Upper lobe of left lung (tissue), 6 donors: Measurements from ENCODE around the gene KLK3. TPM values are rescaled to one million over a fixed set of nuclear protein-coding genes. Genes with fewer than 3 reads are reported as not detected.

Experiments used
- ATAC-seq, 2 donors: fragments of 200-7000 bp; cut with Tn5 transposase; one replicate each; pipeline ENCODE4 v1.9.1; 2022; ENCODE audit warnings: mild to moderate bottlenecking in 2 of 2, moderate library complexity in 2 of 2; ENCODE audit not compliant: low FRiP score in 2 of 2
- DNase-seq, 2 donors: peaks; one replicate each; pipeline ENCODE4 v3.0.0-alpha.2; 2019 to 2020
- H3K27ac ChIP-seq, 4 donors: fragments of 200-600 bp; sonication (generic); one replicate each; pipeline ENCODE4 v1.5.1; 2016 to 2019
- H3K27me3 ChIP-seq, 4 donors: fragments of 200-600 bp; sonication (generic); one replicate each; pipeline ENCODE4 v1.5.1; 2017 to 2019
- H3K36me3 ChIP-seq, 4 donors: fragments of 200-600 bp; sonication (generic); one replicate each; pipeline ENCODE4 v1.5.1; 2016 to 2019
- H3K4me1 ChIP-seq, 4 donors: fragments of 200-600 bp; sonication (generic); one replicate each; pipeline ENCODE4 v1.5.1; 2018 to 2019
- H3K4me3 ChIP-seq, 4 donors: fragments of 200-600 bp; sonication (generic); one replicate each; pipeline ENCODE4 v1.5.1; 2017 to 2019; ENCODE audit warnings: mild to moderate bottlenecking in 2 of 4, moderate library complexity in 1 of 4
- H3K9me3 ChIP-seq, 4 donors: fragments of 200-600 bp; sonication (generic); one replicate each; pipeline ENCODE4 v1.5.1; 2018 to 2019
- EP300 ChIP-seq, 4 donors: sonication (generic); formaldehyde crosslinking; IDR thresholded peaks; one replicate each; pipeline ENCODE4 v1.5.1; 2017; ENCODE audit warnings: antibody characterized with exemption in 4 of 4, control low read depth in 2 of 4
- POLR2A ChIP-seq, 4 donors: fragments of 450-650 bp; IDR thresholded peaks; one replicate each; pipeline ENCODE4 v1.5.1; 2016 to 2017; ENCODE audit warnings: antibody characterized with exemption in 4 of 4, mild to moderate bottlenecking in 2 of 4
- POLR2AphosphoS5 ChIP-seq, 2 donors: sonication (generic); formaldehyde crosslinking; IDR thresholded peaks; one replicate each; pipeline ENCODE4 v1.5.1; 2017; ENCODE audit warnings: antibody characterized with exemption in 2 of 2
- WGBS, 2 donors: methylation state at CpG; one replicate each; pipeline ENCODE4 v1.1.5; 2017 to 2018; 5-methylcytosine and 5-hydroxymethylcytosine counted together
- total RNA-seq, 6 donors: library from RNA; depleted of rRNA in 4 of 6; stranded (reverse); fragments of >200 nt in 4 of 6; gene quantifications; one replicate each; pipeline versions ENCODE4 v1.1.0 to v1.2.1, GENCODE V29; 2016 to 2021
- TF ChIP-seq, protein P1 (sequence below), 6 experiments: fragments of 450-650 bp in 4 of 6; fragments of 200-600 bp in 2 of 6; sonication (generic) in 2 of 6; IDR thresholded peaks; one replicate each; pipeline ENCODE4 v1.5.1; 2016 to 2019; ENCODE audit warnings: antibody characterized with exemption in 6 of 6
- donor health status: DM: no; HTN: no; CAD: no; lungs with moderate emphysema.
- donor health status: DM: no; HTN: yes; CAD: no; lungs with severe emphysema.

Gene KLK3
- total RNA-seq, 6 donors from 2014 or later, result 0.33 TPM; not detected in 5

DNA sequence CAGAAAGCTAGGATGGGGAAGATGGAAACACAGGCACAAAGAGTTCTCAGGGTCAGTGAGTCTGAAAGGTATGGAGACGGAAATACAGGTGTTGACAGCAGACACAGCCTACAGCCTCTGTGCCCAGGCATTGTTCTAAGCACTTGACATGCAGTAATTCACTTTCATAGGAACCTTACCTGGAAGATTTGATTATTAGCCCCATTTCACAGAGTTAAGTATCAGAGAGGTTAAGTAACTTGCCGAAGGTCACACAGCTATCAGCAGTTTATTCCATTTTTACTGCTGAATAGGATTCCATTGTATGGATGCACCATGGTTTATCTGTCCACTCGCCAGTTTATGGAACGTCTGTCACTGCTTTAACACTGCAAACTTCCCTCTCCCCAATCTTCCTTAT is 43.3 kb downstream of the KLK3 start:
- H3K9me3 ChIP-seq, result no peaks in the 10 kb centered on the region
- 75 to 88% methylated on average over 4 of the region's 4 CpGs for WGBS, 2 donors
- H3K36me3 ChIP-seq, result no peaks in the 10 kb centered on the region
- ATAC-seq (no peak), DNase-seq (no peak)
- no peak overlapping the region for H3K4me3 ChIP-seq
- H3K4me1 ChIP-seq, result no peaks in the 10 kb centered on the region
- no peak overlapping the region for H3K27ac ChIP-seq
- no peak for TF ChIP-seq POLR2AphosphoS5 (IDR thresholded peaks at IDR 0.05)
- TF ChIP-seq, protein P1, sequence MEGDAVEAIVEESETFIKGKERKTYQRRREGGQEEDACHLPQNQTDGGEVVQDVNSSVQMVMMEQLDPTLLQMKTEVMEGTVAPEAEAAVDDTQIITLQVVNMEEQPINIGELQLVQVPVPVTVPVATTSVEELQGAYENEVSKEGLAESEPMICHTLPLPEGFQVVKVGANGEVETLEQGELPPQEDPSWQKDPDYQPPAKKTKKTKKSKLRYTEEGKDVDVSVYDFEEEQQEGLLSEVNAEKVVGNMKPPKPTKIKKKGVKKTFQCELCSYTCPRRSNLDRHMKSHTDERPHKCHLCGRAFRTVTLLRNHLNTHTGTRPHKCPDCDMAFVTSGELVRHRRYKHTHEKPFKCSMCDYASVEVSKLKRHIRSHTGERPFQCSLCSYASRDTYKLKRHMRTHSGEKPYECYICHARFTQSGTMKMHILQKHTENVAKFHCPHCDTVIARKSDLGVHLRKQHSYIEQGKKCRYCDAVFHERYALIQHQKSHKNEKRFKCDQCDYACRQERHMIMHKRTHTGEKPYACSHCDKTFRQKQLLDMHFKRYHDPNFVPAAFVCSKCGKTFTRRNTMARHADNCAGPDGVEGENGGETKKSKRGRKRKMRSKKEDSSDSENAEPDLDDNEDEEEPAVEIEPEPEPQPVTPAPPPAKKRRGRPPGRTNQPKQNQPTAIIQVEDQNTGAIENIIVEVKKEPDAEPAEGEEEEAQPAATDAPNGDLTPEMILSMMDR (IDR thresholded peaks at IDR 0.05), result no peak
- TF ChIP-seq POLR2A (IDR thresholded peaks at IDR 0.05), result no peak
- no peak for TF ChIP-seq EP300 (IDR thresholded peaks at IDR 0.05)
- H3K27me3 ChIP-seq, result no peaks in the 10 kb centered on the region

GRCh38 chr19:50899569-50899968 is 44.9 kb downstream of the KLK3 start:
- no peak overlapping the region for H3K27ac ChIP-seq
- H3K36me3 ChIP-seq, result no peaks in the 10 kb centered on the region
- H3K9me3 ChIP-seq, result no peaks in the 10 kb centered on the region
- TF ChIP-seq POLR2AphosphoS5 (IDR thresholded peaks at IDR 0.05) (no peak), POLR2A (IDR thresholded peaks at IDR 0.05) (no peak), EP300 (IDR thresholded peaks at IDR 0.05) (no peak)
- TF ChIP-seq, protein P1 (IDR thresholded peaks at IDR 0.05), result no peak
- ATAC-seq (no peak), DNase-seq (no peak)
- H3K27me3 ChIP-seq, result no peaks in the 10 kb centered on the region
- no peaks in the 10 kb centered on the region for H3K4me1 ChIP-seq
- WGBS, 2 donors, result 67 to 79% methylated on average over 3 of the region's 3 CpGs
- no peak overlapping the region for H3K4me3 ChIP-seq

GRCh38 chr19:50902640-50903039 is 47.9 kb downstream of the KLK3 start:
- Histone ChIP-seq H3K27ac (no peak overlapping the region), H3K36me3 (no peaks in the 10 kb centered on the region), H3K4me3 (no peak overlapping the region), H3K4me1 (no peaks in the 10 kb centered on the region), H3K27me3 (no peaks in the 10 kb centered on the region), H3K9me3 (no peaks in the 10 kb centered on the region)
- ATAC-seq (no peak), DNase-seq (no peak)
- TF ChIP-seq EP300 (IDR thresholded peaks at IDR 0.05) (no peak), POLR2A (IDR thresholded peaks at IDR 0.05) (no peak)
- 64 to 75% methylated on average over 3 to 4 of the region's 4 CpGs for WGBS, 2 donors

DNA sequence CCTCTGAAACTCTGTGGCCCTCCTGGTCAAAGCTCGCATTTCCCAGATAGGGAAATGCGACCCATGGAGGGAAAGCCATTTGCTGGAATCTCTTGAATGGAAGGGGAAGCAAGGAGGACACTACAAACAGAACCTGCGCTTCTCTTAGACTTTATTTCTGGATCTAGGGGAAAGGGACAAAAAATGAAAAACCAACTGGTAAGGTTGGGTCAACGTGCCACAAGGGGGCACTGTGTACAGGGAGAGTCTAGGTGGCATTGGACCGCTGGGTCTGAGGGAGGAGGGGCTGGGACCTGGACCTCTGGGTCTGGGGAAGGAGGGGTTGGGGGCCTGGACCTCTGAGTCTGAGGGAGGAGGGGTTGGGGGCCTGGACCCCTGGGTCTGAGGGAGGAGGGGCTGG is 51.5 kb downstream of the KLK3 start:
- DNase-seq (no peak), ATAC-seq (no peak)
- H3K27me3 ChIP-seq, result peaks cover 0 to 20% (median 10%) of the 10 kb centered on the region in 4 donors

GRCh38 chr19:50908336-50908735 is 53.6 kb downstream of the KLK3 start:
- peaks cover 0 to 30% (median 12%) of the 10 kb centered on the region in 4 donors for H3K27me3 ChIP-seq
- no peaks in the 10 kb centered on the region for H3K36me3 ChIP-seq
- H3K9me3 ChIP-seq, result no peaks in the 10 kb centered on the region
- H3K4me3 ChIP-seq, result no peak overlapping the region
- DNase-seq (peak in 1 of 2 donors; percentile 70), ATAC-seq (no peak)
- WGBS, 2 donors, result 54 to 68% methylated on average over 14 to 25 of the region's 25 CpGs
- no peak overlapping the region for H3K27ac ChIP-seq
- TF ChIP-seq POLR2AphosphoS5 (IDR thresholded peaks at IDR 0.05) (no peak), POLR2A (IDR thresholded peaks at IDR 0.05) (no peak), EP300 (IDR thresholded peaks at IDR 0.05) (no peak)
- TF ChIP-seq, protein P1 (IDR thresholded peaks at IDR 0.05), result no peak
- H3K4me1 ChIP-seq, result peaks cover 0 to 9% (median 6%) of the 10 kb centered on the region in 4 donors

More for the DNA sequence above, 51.5 kb downstream of the KLK3 start:
- 15 to 25% methylated on average over 5 of the region's 5 CpGs for WGBS, 2 donors
- Histone ChIP-seq H3K36me3 (no peaks in the 10 kb centered on the region), H3K4me1 (peaks cover 0 to 9% (median 6%) of the 10 kb centered on the region in 4 donors), H3K9me3 (no peaks in the 10 kb centered on the region), H3K4me3 (no peak overlapping the region), H3K27ac (no peak overlapping the region)
- no peak for TF ChIP-seq POLR2AphosphoS5 (IDR thresholded peaks at IDR 0.05)
- TF ChIP-seq, protein P1 (IDR thresholded peaks at IDR 0.05), result peak in 2 of 6 experiments; percentile 9 to 12
